Hepatic stellate cell (primary cell): ENCODE data around the gene ARSD.
"Not testable (repeated sequence)": the region's sequence is repeated elsewhere in the genome, so short reads cannot be mapped to it uniquely, and the experiment has no call there.

ENCODE experiments used
- DNase-seq: peaks from one replicate; pipeline ENCODE4 v3.0.0; 2011; ENCODE audit warnings: low spot score

ARSD gene

GRCh38 chrX:2928583-2929434 is at the start of gene ARSD:
ARSD (minus strand) TSS chrX:2929339; CDS start chrX:2929275, 64 bp downstream.
- DNase-seq = peak; percentile 73

- not testable (repeated sequence) for DNase-seq
Observed at GRCh38 chrX:2978639-2979038, 49.5 kb upstream of the ARSD start.

- peak; percentile 18 for DNase-seq
Observed at GRCh38 chrX:2974961-2975360, 45.8 kb upstream of the ARSD start.

- DNase-seq = no peak
Observed at GRCh38 chrX:2972391-2972790, 43.3 kb upstream of the ARSD start.

GRCh38 chrX:2969021-2969420 is 39.9 kb upstream of the ARSD start:
- DNase-seq = no peak

- DNase-seq = no peak
Observed at GRCh38 chrX:2967998-2968909, 39.1 kb upstream of the ARSD start.

- DNase-seq = no peak
Observed at GRCh38 chrX:2967584-2967983, 38.4 kb upstream of the ARSD start.

- no peak for DNase-seq
Observed at GRCh38 chrX:2967012-2967411, 37.9 kb upstream of the ARSD start.

GRCh38 chrX:2965965-2966364 is 36.8 kb upstream of the ARSD start:
- no peak for DNase-seq

- DNase-seq = peak; percentile 62
Observed at GRCh38 chrX:2963992-2964794, 35.1 kb upstream of the ARSD start.

GRCh38 chrX:2963449-2963848 is 34.3 kb upstream of the ARSD start:
- DNase-seq = not testable (repeated sequence)

- DNase-seq = no peak
Observed at GRCh38 chrX:2962381-2962780, 33.2 kb upstream of the ARSD start.

GRCh38 chrX:2960861-2961515 is 31.8 kb upstream of the ARSD start:
- no peak for DNase-seq

GRCh38 chrX:2958199-2958598 is 29.1 kb upstream of the ARSD start:
- DNase-seq = no peak

- DNase-seq = no peak
Observed at GRCh38 chrX:2955838-2956237, 26.7 kb upstream of the ARSD start.

- DNase-seq = no peak
Observed at GRCh38 chrX:2955281-2955680, 26.1 kb upstream of the ARSD start.

GRCh38 chrX:2954541-2954940 is 25.4 kb upstream of the ARSD start:
- no peak for DNase-seq

GRCh38 chrX:2937942-2938341 is 8.8 kb upstream of the ARSD start:
- not testable (repeated sequence) for DNase-seq

- DNase-seq = no peak
Observed at GRCh38 chrX:2934715-2935710, 5.9 kb upstream of the ARSD start.
